Progenitor cell of endocrine pancreas (in vitro differentiated cells): ENCODE data around the gene MISFA. TPM values are rescaled to one million over a fixed set of nuclear protein-coding genes. Genes with fewer than 3 reads are reported as not detected.
"Not testable (repeated sequence)": the region's sequence is repeated elsewhere in the genome, so short reads cannot be mapped to it uniquely, and the experiment has no call there.

ENCODE experiments used
- DNase-seq: peaks from one replicate; pipeline ENCODE4 v3.0.0; 2021; ENCODE audit warnings: low spot score; ENCODE audit not compliant: unreplicated experiment
- H3K27ac Mint-ChIP-seq: 2 replicates; pipeline ENCODE4 v1.8.0; 2021; ENCODE audit warnings: mild to moderate bottlenecking, moderate library complexity, mixed read lengths
- H3K27me3 Mint-ChIP-seq: 2 replicates; pipeline ENCODE4 v1.8.0; 2021; ENCODE audit warnings: mixed read lengths
- H3K36me3 Mint-ChIP-seq: 2 replicates; pipeline ENCODE4 v1.8.0; 2022; ENCODE audit warnings: mixed read lengths; ENCODE audit not compliant: insufficient read depth
- H3K4me1 Mint-ChIP-seq: 2 replicates; pipeline ENCODE4 v1.8.0; 2021; ENCODE audit warnings: low read depth, mixed read lengths
- H3K4me3 Mint-ChIP-seq: 2 replicates; pipeline ENCODE4 v1.8.0; 2021; ENCODE audit warnings: low read depth, mild to moderate bottlenecking, moderate library complexity, mixed read lengths
- H3K9me3 Mint-ChIP-seq: 2 replicates; pipeline ENCODE4 v1.8.0; 2021; ENCODE audit warnings: low read depth, mixed read lengths
- total RNA-seq: library from RNA; stranded (reverse); gene quantifications from 2 replicates; pipeline ENCODE4 v1.2.1, GENCODE V29; 2021
- TF ChIP-seq, protein P1 (sequence below): fragments of 200-600 bp; sonication (generic); IDR thresholded peaks from one replicate; pipeline ENCODE4 v1.5.0; 2021; ENCODE audit warnings: antibody characterized with exemption, mild to moderate bottlenecking; ENCODE audit not compliant: unreplicated experiment

MISFA gene
- total RNA-seq, 1 donor from 2014 or later, result 8.4 TPM

- Mint-ChIP-seq H3K27ac (no peak overlapping the region), H3K4me3 (no peak overlapping the region), H3K9me3 (no peaks in the 10 kb centered on the region), H3K36me3 (no peaks in the 10 kb centered on the region), H3K27me3 (peaks cover 20% of the 10 kb centered on the region), H3K4me1 (no peaks in the 10 kb centered on the region)
- TF ChIP-seq, protein P1, sequence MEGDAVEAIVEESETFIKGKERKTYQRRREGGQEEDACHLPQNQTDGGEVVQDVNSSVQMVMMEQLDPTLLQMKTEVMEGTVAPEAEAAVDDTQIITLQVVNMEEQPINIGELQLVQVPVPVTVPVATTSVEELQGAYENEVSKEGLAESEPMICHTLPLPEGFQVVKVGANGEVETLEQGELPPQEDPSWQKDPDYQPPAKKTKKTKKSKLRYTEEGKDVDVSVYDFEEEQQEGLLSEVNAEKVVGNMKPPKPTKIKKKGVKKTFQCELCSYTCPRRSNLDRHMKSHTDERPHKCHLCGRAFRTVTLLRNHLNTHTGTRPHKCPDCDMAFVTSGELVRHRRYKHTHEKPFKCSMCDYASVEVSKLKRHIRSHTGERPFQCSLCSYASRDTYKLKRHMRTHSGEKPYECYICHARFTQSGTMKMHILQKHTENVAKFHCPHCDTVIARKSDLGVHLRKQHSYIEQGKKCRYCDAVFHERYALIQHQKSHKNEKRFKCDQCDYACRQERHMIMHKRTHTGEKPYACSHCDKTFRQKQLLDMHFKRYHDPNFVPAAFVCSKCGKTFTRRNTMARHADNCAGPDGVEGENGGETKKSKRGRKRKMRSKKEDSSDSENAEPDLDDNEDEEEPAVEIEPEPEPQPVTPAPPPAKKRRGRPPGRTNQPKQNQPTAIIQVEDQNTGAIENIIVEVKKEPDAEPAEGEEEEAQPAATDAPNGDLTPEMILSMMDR, result no peak
- no peak for DNase-seq
These were observed 42.1 kb downstream of the MISFA start for GRCh38 chr11:18641677-18642076.

DNA sequence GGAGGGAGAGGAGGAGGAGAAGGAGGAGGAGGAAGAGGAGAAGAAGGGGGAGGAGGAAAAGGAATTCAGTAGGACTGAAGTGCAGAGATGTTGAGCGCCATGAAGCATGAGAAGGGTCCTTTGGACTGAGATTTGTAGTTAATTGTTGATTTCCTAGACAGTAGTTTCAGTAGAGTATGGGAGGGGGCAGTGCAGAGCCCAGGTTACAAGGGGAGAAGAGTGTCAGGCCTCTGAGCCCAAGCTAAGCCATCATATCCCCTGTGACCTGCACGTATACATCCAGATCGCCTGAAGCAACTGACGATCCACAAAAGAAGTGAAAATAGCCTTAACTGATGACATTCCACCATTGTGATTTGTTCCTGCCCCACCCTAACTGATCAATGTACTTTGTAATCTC, 43.4 kb downstream of the MISFA start:
- H3K27ac Mint-ChIP-seq, H3K9me3 Mint-ChIP-seq, H3K4me1 Mint-ChIP-seq, H3K4me3 Mint-ChIP-seq, DNase-seq, H3K36me3 Mint-ChIP-seq: not testable (repeated sequence)
- H3K27me3 Mint-ChIP-seq, result peaks cover 10% of the 10 kb centered on the region

GRCh38 chr11:18650353-18650752, 50.8 kb downstream of the MISFA start:
- no peaks in the 10 kb centered on the region for H3K36me3 Mint-ChIP-seq
- H3K4me1 Mint-ChIP-seq, result no peaks in the 10 kb centered on the region
- DNase-seq, result no peak
- TF ChIP-seq, protein P1, result no peak
- H3K27me3 Mint-ChIP-seq, result no peaks in the 10 kb centered on the region
- no peak overlapping the region for H3K27ac Mint-ChIP-seq
- no peak overlapping the region for H3K4me3 Mint-ChIP-seq
- no peaks in the 10 kb centered on the region for H3K9me3 Mint-ChIP-seq

- no peak for DNase-seq
- no peak overlapping the region for H3K27ac Mint-ChIP-seq
- H3K27me3 Mint-ChIP-seq, result no peaks in the 10 kb centered on the region
- TF ChIP-seq, protein P1, result peak; percentile 58
- no peaks in the 10 kb centered on the region for H3K36me3 Mint-ChIP-seq
- H3K9me3 Mint-ChIP-seq, result no peaks in the 10 kb centered on the region
- H3K4me1 Mint-ChIP-seq, result no peaks in the 10 kb centered on the region
- no peak overlapping the region for H3K4me3 Mint-ChIP-seq
These were observed 51.4 kb downstream of the MISFA start for GRCh38 chr11:18650859-18651557.

Other genes with a start within 250 kb of the MISFA start
- gene LDHA, start 205.2 kb upstream of the MISFA start, total RNA-seq, result 60.6 and 78.1 TPM in 2 replicates
- gene LDHC, start 187.5 kb upstream of the MISFA start, total RNA-seq, result 0.29 and 0.55 TPM in 2 replicates
- not detected in 2 replicates for gene LDHAL6A, start 143.9 kb upstream of the MISFA start, total RNA-seq
- 58.5 and 64.5 TPM in 2 replicates for gene TSG101, start 72.8 kb upstream of the MISFA start, total RNA-seq
- gene UEVLD, start 11.1 kb upstream of the MISFA start, total RNA-seq, result 13.9 and 14.5 TPM in 2 replicates
- 19.2 and 21.6 TPM in 2 replicates for gene SPTY2D1, start 34.6 kb downstream of the MISFA start, total RNA-seq
- 6.1 and 7.9 TPM in 2 replicates for gene TMEM86A, start 99.0 kb downstream of the MISFA start, total RNA-seq
- gene IGSF22, start 126.4 kb downstream of the MISFA start, total RNA-seq, result 0.44 and 1.3 TPM in 2 replicates
- 11.3 and 12.6 TPM in 2 replicates for gene PTPN5, start 192.0 kb downstream of the MISFA start, total RNA-seq